Lower lobe of right lung (tissue), 2 donors: ENCODE measurements around the gene ZNF609. TPM values are rescaled to one million over a fixed set of nuclear protein-coding genes. Genes with fewer than 3 reads are reported as not detected.

Experiments used
- ATAC-seq, 2 donors: fragments of 200-7000 bp; cut with Tn5 transposase; one replicate each; pipeline ENCODE4 v1.9.1; 2020 to 2022; ENCODE audit warnings: mild to moderate bottlenecking in 2 of 2, moderate library complexity in 2 of 2
- DNase-seq: peaks from one replicate; pipeline ENCODE4 v3.0.0-alpha.2; 2020
- H3K27ac ChIP-seq: fragments of 200-600 bp; one replicate; pipeline ENCODE4 v1.8.0; 2022
- H3K27me3 ChIP-seq: fragments of 200-600 bp; one replicate; pipeline ENCODE4 v1.8.0; 2022; ENCODE audit warnings: low read depth
- H3K36me3 ChIP-seq: fragments of 200-600 bp; one replicate; pipeline ENCODE4 v1.8.0; 2022; ENCODE audit warnings: mild to moderate bottlenecking
- H3K4me1 ChIP-seq: fragments of 200-600 bp; one replicate; pipeline ENCODE4 v1.8.0; 2022
- H3K4me3 ChIP-seq: fragments of 200-600 bp; one replicate; pipeline ENCODE4 v1.8.0; 2022; ENCODE audit warnings: mild to moderate bottlenecking
- H3K9me3 ChIP-seq: fragments of 200-600 bp; one replicate; pipeline ENCODE4 v1.8.0; 2022
- CTCF ChIP-seq: fragments of 200-600 bp; IDR thresholded peaks from one replicate; pipeline ENCODE4 v1.8.0; 2022; ENCODE audit warnings: antibody characterized with exemption, mild to moderate bottlenecking
- intact Hi-C: fragments of 100-400 bp; cut with DNase I; formaldehyde crosslinking; loops from one replicate; pipeline ENCODE4 v1.11.0; 2022
- total RNA-seq: library from RNA; stranded (reverse); fragmentation: NEBNext Ultra II Directional; extraction: Animal tissue kit (Norgen Biotek cat#: 25700); gene quantifications from one replicate; pipeline ENCODE4 v1.2.1, GENCODE V29; 2021
- donor health status: DM: no; HTN: yes; CAD: no; lungs with severe emphysema.

The ZNF609 gene
- total RNA-seq, 1 donor from 2014 or later = 45.3 TPM

- no peak for DNase-seq
- Histone ChIP-seq H3K4me1 (peaks cover 61% of the 10 kb centered on the region), H3K36me3 (peaks cover 32% of the 10 kb centered on the region), H3K27ac (peak overlapping the region; percentile 53), H3K4me3 (no peak overlapping the region), H3K27me3 (no peaks in the 10 kb centered on the region), H3K9me3 (no peaks in the 10 kb centered on the region)
- ATAC-seq = no peak
- no peak for TF ChIP-seq CTCF
- intact Hi-C loops = no loop called here
These were observed 43.3 kb downstream of the ZNF609 start for GRCh38 chr15:64503640-64504039.

GRCh38 chr15:64507293-64507802 lies 47.0 kb downstream of the ZNF609 start:
- peak; percentile 80 for DNase-seq
- ATAC-seq = peak; percentile 93 to 96
- Histone ChIP-seq H3K36me3 (peaks cover 10% of the 10 kb centered on the region), H3K4me1 (peaks cover 44% of the 10 kb centered on the region), H3K9me3 (no peaks in the 10 kb centered on the region), H3K27ac (peak overlapping the region; percentile 15), H3K27me3 (no peaks in the 10 kb centered on the region), H3K4me3 (no peak overlapping the region)
- intact Hi-C loops = no loop called here
- no peak for TF ChIP-seq CTCF

GRCh38 chr15:64507845-64508244 lies 47.5 kb downstream of the ZNF609 start:
- no peaks in the 10 kb centered on the region for H3K9me3 ChIP-seq
- DNase-seq (no peak), ATAC-seq (no peak)
- H3K4me1 ChIP-seq = peaks cover 39% of the 10 kb centered on the region
- intact Hi-C loops = no loop called here
- peak overlapping the region; percentile 15 for H3K27ac ChIP-seq
- H3K36me3 ChIP-seq = peaks cover 10% of the 10 kb centered on the region
- H3K4me3 ChIP-seq = no peak overlapping the region
- TF ChIP-seq CTCF = no peak
- no peaks in the 10 kb centered on the region for H3K27me3 ChIP-seq

- H3K4me3 ChIP-seq = no peak overlapping the region
- no peak for TF ChIP-seq CTCF
- no peak for ATAC-seq
These were observed 53.4 kb downstream of the ZNF609 start for GRCh38 chr15:64513823-64514222.

GRCh38 chr15:64515196-64515595 lies 54.8 kb downstream of the ZNF609 start:
- intact Hi-C loops = no loop called here
- no peak overlapping the region for H3K27ac ChIP-seq
- no peak overlapping the region for H3K4me3 ChIP-seq
- no peak for TF ChIP-seq CTCF
- DNase-seq (no peak), ATAC-seq (peak in 1 of 2 donors; percentile 23)
- H3K36me3 ChIP-seq = no peaks in the 10 kb centered on the region
- H3K27me3 ChIP-seq = no peaks in the 10 kb centered on the region
- H3K9me3 ChIP-seq = no peaks in the 10 kb centered on the region
- no peaks in the 10 kb centered on the region for H3K4me1 ChIP-seq

More at GRCh38 chr15:64513823-64514222, 53.4 kb downstream of the ZNF609 start:
- no peak overlapping the region for H3K27ac ChIP-seq
- no peaks in the 10 kb centered on the region for H3K36me3 ChIP-seq
- no peaks in the 10 kb centered on the region for H3K27me3 ChIP-seq
- H3K4me1 ChIP-seq = no peaks in the 10 kb centered on the region
- intact Hi-C loops = no loop called here
- no peak for DNase-seq
- no peaks in the 10 kb centered on the region for H3K9me3 ChIP-seq
